Measurements from ENCODE around the gene TPGS2.
A peak's percentile ranks its signal among the peaks of the same experiment; 100 is the strongest.
"Not testable (repeated sequence)": the region's sequence is repeated elsewhere in the genome, so short reads cannot be mapped to it uniquely, and the experiment has no call there.

The TPGS2 gene

GRCh38 chr18:36828630-36829361, at the start of gene TPGS2, which contains the start of gene KIAA1328:
TPGS2 (minus strand) TSS chr18:36829002; CDS start chr18:36828767, 235 bp downstream.
KIAA1328 (plus strand) TSS chr18:36829127; CDS start chr18:36829139, 12 bp downstream.
- peak; percentile 87 for DNase-seq (ENCODE audit: low spot score)

DNA sequence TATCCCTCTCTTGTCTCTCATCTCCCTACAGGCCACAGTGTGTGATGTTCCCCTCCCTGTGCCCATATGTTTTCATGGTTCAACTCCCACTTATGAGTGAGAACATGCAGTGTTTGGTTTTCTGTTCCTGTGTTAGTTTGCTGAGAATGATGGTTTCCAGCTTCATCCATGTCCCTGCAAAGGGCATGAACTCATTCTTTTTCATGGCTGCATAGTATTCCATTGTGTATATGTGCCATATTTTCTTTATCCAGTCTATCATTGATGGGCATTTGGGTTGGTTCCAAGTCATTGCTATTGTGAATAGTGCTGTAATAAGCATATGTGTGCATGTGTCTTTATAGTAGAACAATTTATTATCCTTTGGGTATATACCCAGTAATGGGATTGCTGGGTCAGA, 45.0 kb upstream of the TPGS2 start:
- not testable (repeated sequence) for DNase-seq (ENCODE audit: low spot score)

- DNase-seq (ENCODE audit: low spot score) = no peak
These were observed 43.5 kb upstream of the TPGS2 start for GRCh38 chr18:36872329-36872728.

DNA sequence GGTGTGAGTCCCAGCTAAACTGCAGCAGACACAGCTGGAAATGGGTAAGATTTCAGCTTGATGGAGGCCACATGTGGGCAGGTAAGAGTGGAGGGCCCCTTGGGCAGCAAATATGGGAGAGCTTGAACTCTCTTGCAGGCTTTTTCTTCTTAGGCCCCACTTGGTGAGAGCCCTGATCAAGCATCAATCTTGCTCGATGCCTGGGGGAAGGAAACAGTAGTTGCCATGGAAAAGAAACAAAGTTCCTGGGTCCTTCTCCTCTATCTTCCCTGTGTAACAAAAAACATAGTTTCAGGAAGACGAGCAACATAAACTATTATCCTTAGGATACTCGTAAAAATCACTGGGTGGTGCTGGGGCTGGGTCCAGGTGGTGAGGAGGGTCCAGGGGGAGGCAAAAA, 43.0 kb upstream of the TPGS2 start:
- DNase-seq (ENCODE audit: low spot score) = no peak

DNA sequence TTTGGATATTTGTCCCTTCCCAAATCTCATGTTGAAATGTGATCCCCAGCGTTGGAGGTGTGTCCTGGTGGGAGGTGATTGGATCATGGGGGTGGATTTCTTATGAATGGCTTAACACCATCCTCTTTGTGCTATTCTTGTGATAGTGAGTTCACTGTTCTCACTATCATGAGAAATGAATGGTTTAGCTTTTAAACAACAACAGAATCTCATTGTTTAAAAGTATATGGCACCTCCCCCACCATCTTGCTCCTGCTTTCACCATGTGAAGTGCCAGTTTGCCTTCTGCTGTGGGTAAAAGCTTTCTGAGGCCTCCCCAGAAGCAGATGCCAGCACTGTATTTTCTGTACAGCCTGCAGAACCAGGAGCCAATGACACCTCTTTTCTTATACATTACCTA, 38.3 kb upstream of the TPGS2 start:
- no peak for DNase-seq (ENCODE audit: low spot score)

DNA sequence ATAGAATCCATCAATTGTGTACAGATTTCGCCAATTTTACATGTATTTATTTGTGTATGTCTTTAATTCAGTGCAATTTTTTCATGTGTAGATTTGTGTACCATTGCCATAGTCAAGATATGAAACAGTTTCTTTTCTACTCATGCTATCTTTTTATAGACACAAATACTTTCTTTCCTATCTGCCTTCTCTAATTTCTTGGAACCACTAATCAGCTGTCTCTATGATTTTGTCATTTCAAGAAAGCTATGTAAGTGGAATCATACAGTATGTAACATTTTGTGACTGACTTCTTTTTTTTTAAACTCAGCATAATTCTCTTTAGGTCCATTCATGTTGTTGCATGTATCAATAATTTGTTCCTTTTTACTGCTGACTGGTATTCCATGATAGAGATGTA, 33.4 kb upstream of the TPGS2 start:
- no peak for DNase-seq (ENCODE audit: low spot score)

- DNase-seq (ENCODE audit: low spot score) = no peak
These were observed 28.0 kb upstream of the TPGS2 start for GRCh38 chr18:36856815-36857214.

DNA sequence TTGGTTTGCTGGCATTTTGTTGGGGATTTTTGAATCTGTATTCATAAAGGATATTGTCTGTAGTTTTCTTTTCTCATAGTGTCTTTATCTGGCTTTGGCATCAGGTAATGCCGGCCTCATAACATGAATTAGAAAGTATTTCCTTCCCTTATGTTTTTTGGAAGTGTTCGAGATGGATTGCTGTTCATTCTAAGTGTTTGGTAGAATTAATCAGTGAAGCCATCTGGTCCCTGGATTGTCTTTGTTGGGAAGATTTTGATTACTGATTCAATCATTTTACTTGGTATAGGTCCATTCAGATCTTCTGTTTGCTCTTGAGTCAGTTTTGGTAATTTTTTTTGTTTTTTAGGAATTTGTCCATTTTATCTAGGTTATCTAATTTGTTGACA, 22.4 kb upstream of the TPGS2 start:
- DNase-seq (ENCODE audit: low spot score) = no peak

- DNase-seq (ENCODE audit: low spot score) = no peak
These were observed 21.9 kb upstream of the TPGS2 start for GRCh38 chr18:36850527-36851201.

DNA sequence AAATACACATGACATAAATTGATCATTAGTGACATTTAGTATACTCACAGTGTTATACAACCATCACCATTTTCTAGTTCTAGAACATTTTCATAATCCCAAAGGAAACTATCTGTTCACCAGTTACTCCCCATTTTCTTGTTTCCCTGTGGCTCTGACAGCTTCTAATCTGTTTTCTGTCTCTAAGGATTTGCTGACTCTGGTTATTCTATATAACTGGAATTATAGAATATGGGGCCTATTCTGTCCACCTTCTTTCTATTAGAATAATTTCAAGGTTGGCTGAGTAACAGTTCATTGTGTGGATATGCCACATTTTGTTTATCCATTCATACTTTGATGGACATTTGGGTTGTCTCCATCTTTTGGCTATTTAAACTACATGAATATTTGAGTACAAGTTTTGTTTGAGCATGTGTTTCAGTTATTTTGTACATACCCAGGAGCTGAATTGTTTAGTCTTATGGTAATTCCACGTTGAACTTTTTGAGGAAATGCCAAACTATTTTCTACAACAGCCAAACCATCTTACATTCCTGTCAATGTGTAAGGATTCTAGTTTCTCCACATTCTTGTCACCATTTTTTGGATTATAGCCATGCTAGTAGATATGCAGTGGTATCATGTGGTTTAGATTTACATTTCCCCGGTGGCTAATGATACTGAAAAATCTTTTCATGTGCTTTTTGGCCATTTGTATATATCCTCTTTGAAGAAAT, 20.6 kb upstream of the TPGS2 start:
- DNase-seq (ENCODE audit: low spot score) = no peak

GRCh38 chr18:36848609-36849008, 19.8 kb upstream of the TPGS2 start:
- no peak for DNase-seq (ENCODE audit: low spot score)

DNA sequence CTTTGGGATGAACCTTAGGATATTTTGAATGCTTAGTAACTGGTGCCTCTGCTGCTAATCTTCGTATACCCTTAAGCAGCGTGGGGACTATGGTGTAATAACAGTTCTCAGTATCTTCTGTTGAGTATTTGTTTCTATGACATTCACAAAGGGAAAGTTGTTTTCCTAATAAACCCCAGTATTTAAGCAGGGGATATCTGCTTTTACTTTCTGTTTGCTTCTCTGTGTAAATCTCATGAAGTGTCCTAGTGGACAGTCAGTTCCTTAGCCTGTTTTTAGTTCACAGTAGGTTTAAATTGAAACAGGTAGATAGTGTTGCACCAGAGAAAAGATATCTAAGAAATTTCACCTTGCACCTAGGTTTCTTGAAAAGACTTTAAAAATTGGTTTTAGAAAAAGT, 15.0 kb upstream of the TPGS2 start:
- DNase-seq (ENCODE audit: low spot score) = no peak

- DNase-seq (ENCODE audit: low spot score) = no peak
These were observed 14.4 kb upstream of the TPGS2 start for GRCh38 chr18:36843199-36843598.

- DNase-seq (ENCODE audit: low spot score) = no peak
These were observed 11.0 kb upstream of the TPGS2 start for GRCh38 chr18:36839835-36840234.

DNA sequence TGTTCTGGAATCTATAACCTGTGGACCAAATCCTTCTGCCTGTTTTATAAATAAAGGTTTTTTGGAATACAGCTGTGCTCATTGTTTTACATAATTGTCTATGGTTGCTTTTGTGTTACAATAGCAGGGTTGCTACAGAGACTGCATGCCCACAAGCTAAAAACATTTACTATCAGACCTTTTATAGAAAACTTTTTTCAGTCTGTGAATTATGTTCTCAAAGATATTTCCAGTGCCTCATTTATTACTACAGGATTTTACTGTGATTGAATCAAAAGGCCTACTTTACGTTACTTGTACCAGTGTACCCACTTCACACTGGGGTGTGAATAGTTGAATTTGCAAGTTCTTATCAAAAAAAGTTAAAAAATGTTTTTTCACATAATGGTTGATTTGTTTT, 7.1 kb upstream of the TPGS2 start:
- no peak for DNase-seq (ENCODE audit: low spot score)

- no peak for DNase-seq (ENCODE audit: low spot score)
These were observed 4.3 kb upstream of the TPGS2 start for GRCh38 chr18:36833120-36833519.

DNA sequence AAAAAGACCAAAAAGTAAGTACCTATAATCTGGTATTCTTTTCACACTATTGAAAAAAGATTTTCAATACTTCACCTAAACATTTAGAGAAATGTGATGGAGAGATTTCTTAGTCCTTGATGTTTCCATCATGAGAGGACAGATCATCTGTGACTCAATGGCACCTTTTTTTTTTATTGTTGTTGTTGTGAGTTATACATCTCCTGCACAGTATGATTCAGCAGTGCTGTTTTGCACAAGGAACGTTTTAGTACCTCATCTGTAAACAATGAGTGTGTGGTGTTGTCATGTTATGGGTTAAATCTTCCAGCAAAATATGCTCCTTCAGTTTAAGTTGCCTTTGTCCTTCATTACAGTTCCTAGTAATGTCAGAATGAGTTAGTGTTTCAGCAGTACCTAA, 2.3 kb upstream of the TPGS2 start:
- no peak for DNase-seq (ENCODE audit: low spot score)

GRCh38 chr18:36830158-36830495, 1.3 kb upstream of the TPGS2 start:
- DNase-seq (ENCODE audit: low spot score) = no peak

DNA sequence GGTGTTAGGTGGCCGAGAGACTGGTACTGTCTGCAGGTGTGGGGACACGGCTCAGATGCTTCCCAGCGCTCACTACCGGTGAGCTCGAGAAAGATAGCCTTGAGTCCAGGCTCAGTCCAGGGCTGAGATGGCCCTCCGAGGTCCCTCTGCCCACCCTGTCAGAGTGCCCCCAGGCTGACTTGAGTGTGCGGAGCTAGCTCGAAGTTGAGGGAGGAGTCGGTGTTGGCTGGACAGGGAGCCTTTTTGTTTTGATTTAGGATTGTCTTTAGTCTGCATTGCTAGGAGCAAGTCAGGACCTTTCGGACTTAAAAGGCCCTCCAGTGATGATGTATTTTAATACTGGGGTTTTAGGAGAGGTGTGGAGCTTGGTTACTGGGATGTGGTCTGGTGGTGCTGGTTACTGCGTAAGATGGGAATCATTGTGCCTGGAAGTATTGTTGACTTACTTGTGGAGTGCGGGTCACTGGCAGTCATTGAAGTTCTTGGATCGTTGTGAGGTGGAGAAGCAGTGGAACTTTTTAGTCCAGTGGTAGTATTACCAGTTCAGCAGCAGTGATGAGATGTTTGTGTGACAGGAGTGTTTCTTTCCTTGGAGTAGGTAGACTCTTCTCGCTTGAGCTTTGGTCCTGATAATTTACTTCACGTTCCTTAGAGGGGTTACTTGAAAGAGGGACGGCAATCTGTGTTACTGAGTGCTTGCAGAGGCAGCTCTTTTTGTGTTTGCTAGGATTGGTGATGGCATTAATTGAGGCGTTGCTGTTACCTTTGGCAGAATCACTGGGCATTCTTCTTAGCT, 758 bp upstream of the TPGS2 start:
- DNase-seq (ENCODE audit: low spot score) = no peak

DNA sequence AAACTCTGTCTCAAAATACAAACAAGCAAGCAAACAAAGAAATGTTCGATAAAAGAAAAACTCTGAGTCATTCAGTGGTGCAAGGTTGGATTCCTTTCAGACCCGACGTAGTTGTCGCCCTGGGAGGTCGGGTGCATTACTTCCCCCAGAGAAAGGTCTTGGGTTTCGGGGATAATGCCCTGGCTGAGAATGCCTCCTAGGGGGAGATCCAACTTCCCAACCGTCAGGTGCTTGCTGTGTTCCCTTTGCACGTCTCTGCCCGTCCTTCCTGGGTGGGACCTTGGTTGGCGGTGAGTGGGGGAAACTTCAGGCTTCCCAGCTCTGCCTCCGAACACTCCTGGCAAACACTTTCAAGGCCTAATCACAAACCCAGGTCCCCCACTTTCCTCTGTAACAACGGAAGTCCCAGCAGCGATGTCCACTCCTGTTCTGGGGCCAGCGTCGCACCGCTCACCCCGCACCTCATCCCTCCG, 609 bp downstream of the TPGS2 start:
- peak; percentile 14 for DNase-seq (ENCODE audit: low spot score)

GRCh38 chr18:36826556-36826955, 2.2 kb downstream of the TPGS2 start:
- no peak for DNase-seq (ENCODE audit: low spot score)

DNA sequence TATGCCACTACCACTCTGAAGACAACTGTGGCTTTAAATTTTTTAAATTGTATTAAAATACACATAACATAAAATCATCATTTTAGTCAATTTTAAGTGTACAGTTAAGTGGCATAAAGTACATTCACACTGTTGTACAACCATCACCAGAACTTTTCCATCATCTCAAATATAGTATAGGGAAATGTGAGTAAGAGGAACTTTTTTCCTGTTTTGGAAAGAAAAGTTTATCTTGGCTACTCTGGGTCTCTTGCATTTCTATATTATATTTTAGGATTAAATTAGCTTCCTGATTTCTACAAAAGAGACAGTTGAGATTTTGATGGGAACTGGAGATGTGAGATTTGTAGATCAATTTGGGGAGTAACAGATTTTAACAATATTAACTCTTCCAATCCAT, 3.3 kb downstream of the TPGS2 start:
- DNase-seq (ENCODE audit: low spot score) = no peak
